ENCODE data around the gene RGS3.

The RGS3 gene

GRCh38 chr9:113558632-113559502 lies 95.3 kb downstream of the RGS3 start:
- peak; percentile 57 for DNase-seq

- no peak for DNase-seq
Measured at GRCh38 chr9:113559834-113560800, 96.6 kb downstream of the RGS3 start.

- peak; percentile 26 for DNase-seq
Measured at GRCh38 chr9:113562653-113563381, 99.3 kb downstream of the RGS3 start.

- peak; percentile 35 for DNase-seq
Measured at GRCh38 chr9:113563826-113564497, 100.4 kb downstream of the RGS3 start.

- peak; percentile 92 for DNase-seq
Measured at GRCh38 chr9:113564498-113565237, 101.1 kb downstream of the RGS3 start.

GRCh38 chr9:113566016-113566711 lies 102.6 kb downstream of the RGS3 start:
- DNase-seq, result peak; percentile 39

- DNase-seq, result no peak
Measured at GRCh38 chr9:113566712-113567071, 103.2 kb downstream of the RGS3 start.

- no peak for DNase-seq
Measured at GRCh38 chr9:113567361-113568080, 104.0 kb downstream of the RGS3 start.

GRCh38 chr9:113568081-113568435 lies 104.5 kb downstream of the RGS3 start:
- no peak for DNase-seq

GRCh38 chr9:113568571-113569321 lies 105.2 kb downstream of the RGS3 start:
- peak; percentile 89 for DNase-seq

- no peak for DNase-seq
Measured at GRCh38 chr9:113569472-113570060, 106.0 kb downstream of the RGS3 start.

- no peak for DNase-seq
Measured at GRCh38 chr9:113570106-113570505, 106.6 kb downstream of the RGS3 start.

GRCh38 chr9:113570749-113571711 lies 107.5 kb downstream of the RGS3 start:
- no peak for DNase-seq

GRCh38 chr9:113572076-113572861 lies 108.7 kb downstream of the RGS3 start:
- DNase-seq, result no peak

GRCh38 chr9:113573046-113573958 lies 109.8 kb downstream of the RGS3 start:
- DNase-seq, result no peak

- no peak for DNase-seq
Measured at GRCh38 chr9:113573959-113574352, 110.4 kb downstream of the RGS3 start.
